HEK293 (cell line): Measurements from ENCODE around the gene PLPPR2.

Source experiments
- CTCF ChIP-seq: fragments of 450-650 bp; formaldehyde crosslinking; IDR thresholded peaks from 2 replicates; pipeline ENCODE4 v1.5.1; 2016; ENCODE audit warnings: missing biosample characterization, missing genetic modification characterization
- SALL2 ChIP-seq: fragments of 450-650 bp; formaldehyde crosslinking; IDR thresholded peaks from 2 replicates; pipeline ENCODE4 v1.5.0; 2017; ENCODE audit warnings: missing biosample characterization, mild to moderate bottlenecking, missing genetic modification characterization, borderline replicate concordance
- ZNF768 ChIP-seq: fragments of 450-650 bp; formaldehyde crosslinking; IDR thresholded peaks from 2 replicates; pipeline ENCODE4 v1.5.1; 2018; ENCODE audit warnings: missing biosample characterization, mild to moderate bottlenecking, missing genetic modification characterization

GRCh38 chr19:11377237-11377636 lies 22.0 kb downstream of the PLPPR2 start:
- no peak for TF ChIP-seq SALL2 (tag by site-specific recombination)
- no peak for TF ChIP-seq CTCF (tag by site-specific recombination)
- no peak for TF ChIP-seq ZNF768 (tag by site-specific recombination)
